OCI-LY3 (cell line): ENCODE data around the gene ZNF219.

Source experiments
- CTCF ChIP-seq: fragments of 200-600, 300-600 bp; sonication (generic); IDR thresholded peaks from 2 replicates; pipeline ENCODE4 v1.5.1; 2014; ENCODE audit warnings: antibody characterized with exemption, low read length, low read depth
- EZH2phosphoT487 ChIP-seq: fragments of 200-600 bp; shearing (Covaris generic); IDR thresholded peaks from 2 replicates; pipeline ENCODE4 v1.6.1; 2018; ENCODE audit warnings: antibody characterized with exemption, mixed run types, low read depth

GRCh38 chr14:21066882-21067502 is 31.5 kb downstream of the ZNF219 start:
- TF ChIP-seq CTCF: peak; percentile 68
- TF ChIP-seq EZH2phosphoT487: no peak
